Measurements from ENCODE around the gene TMEM39A.

TMEM39A gene

DNA sequence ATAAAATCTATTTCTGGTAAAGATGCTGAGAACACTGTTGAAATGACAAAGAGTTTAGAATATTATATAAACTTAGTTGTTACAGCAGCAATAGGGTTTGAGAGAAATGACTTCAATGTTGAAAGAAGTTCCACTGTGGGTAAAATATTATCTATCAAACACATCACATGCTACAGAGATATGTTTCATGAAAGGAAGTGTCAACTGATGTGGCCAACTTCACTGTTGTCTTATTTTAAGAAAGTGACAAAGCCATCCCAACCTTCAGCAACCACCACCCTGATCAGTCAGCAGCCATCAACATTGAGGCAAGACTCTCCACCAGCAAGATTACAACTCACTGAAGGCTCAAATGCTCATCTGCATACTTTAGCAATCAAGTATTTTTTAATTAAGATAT, 20.2 kb downstream of the TMEM39A start:
- H3K27me3 ChIP-seq (ENCODE audit: control insufficient read depth, insufficient read depth, low read length): no peaks in the 10 kb centered on the region
- H3K36me3 ChIP-seq (ENCODE audit: control insufficient read depth, low read depth, low read length): peaks cover 35% of the 10 kb centered on the region
- H3K27ac ChIP-seq (ENCODE audit: low read length): no peak overlapping the region
- H3K4me3 ChIP-seq (ENCODE audit: low read length): no peak overlapping the region
- no peaks in the 10 kb centered on the region for H3K4me1 ChIP-seq (ENCODE audit: control insufficient read depth, low read depth, low read length)
- no peaks in the 10 kb centered on the region for H3K9me3 ChIP-seq (ENCODE audit: control insufficient read depth, low read depth, low read length)
- no peak overlapping the region for H3K9ac ChIP-seq (ENCODE audit: low read length)

DNA sequence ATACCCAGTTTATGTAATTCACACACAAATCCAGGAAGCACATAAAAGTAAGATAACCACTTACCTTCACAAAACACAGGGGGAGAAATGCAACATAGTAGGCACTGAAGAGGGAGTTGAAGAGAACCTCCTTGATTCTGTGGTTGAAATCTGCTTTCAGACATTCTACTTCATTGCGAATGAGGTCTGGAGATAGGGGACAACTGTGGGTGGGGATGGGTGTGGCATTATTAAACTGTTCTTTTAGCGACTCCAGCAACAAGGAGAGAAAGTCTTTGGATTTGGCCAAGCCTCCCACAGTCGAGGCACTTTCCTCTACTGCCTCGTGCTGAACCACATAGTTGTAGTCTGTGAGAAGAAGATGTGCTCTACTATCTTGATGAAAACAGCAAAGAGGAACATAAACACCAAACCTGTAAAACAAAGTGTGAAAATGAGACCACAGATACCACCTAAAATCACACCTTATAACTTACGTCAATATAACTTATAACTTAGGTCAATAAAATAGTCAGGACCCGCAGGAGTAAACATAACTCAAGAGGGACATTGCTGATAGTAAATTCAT, 25.6 kb downstream of the TMEM39A start:
- no peak overlapping the region for H3K27ac ChIP-seq (ENCODE audit: low read length)
- no peaks in the 10 kb centered on the region for H3K4me1 ChIP-seq (ENCODE audit: control insufficient read depth, low read depth, low read length)
- no peaks in the 10 kb centered on the region for H3K9me3 ChIP-seq (ENCODE audit: control insufficient read depth, low read depth, low read length)
- peaks cover 53% of the 10 kb centered on the region for H3K36me3 ChIP-seq (ENCODE audit: control insufficient read depth, low read depth, low read length)
- no peak overlapping the region for H3K4me3 ChIP-seq (ENCODE audit: low read length)
- no peak overlapping the region for H3K9ac ChIP-seq (ENCODE audit: low read length)
- H3K27me3 ChIP-seq (ENCODE audit: control insufficient read depth, insufficient read depth, low read length): no peaks in the 10 kb centered on the region

DNA sequence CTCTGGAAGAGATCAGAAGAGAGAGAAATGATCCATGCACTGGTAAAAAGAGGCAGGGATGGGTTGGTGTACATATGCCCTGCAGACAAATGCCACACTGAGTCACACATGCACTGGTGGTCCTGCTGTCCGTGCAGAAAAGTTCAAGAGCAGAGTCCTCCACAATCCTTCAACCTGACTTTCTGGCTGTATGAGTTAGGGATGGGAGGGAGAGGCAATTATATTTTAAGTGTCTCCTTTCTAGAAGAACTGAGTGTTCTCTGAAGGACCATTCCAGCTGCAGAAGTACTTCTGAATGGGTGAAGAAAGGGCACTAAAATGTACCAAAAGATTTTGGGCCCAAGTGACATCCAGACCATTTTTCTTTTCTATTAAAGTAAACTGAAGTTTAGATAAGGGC, 26.4 kb downstream of the TMEM39A start:
- Histone ChIP-seq H3K4me3 (ENCODE audit: low read length) (no peak overlapping the region), H3K9me3 (ENCODE audit: control insufficient read depth, low read depth, low read length) (no peaks in the 10 kb centered on the region), H3K27me3 (ENCODE audit: control insufficient read depth, insufficient read depth, low read length) (no peaks in the 10 kb centered on the region), H3K36me3 (ENCODE audit: control insufficient read depth, low read depth, low read length) (peaks cover 51% of the 10 kb centered on the region), H3K9ac (ENCODE audit: low read length) (no peak overlapping the region), H3K27ac (ENCODE audit: low read length) (no peak overlapping the region), H3K4me1 (ENCODE audit: control insufficient read depth, low read depth, low read length) (no peaks in the 10 kb centered on the region)

DNA sequence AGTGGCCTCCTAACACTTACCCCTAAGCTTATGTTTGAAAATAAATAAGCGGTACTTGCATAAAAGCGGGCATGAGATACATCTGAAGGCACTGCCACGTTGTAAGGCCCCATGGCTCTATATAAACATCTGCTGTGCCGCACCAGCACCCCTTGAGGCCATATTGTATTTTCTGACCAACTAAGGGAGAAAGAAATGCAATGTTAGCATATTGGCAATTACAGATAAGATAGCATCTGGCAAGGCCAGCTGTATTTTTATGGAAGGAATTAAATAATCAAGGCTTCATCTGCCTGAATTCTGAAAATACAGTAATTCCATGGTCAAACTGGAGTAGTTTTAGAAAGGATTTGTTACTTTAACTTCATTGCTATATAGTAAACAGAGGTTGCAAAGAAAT, 28.7 kb downstream of the TMEM39A start:
- Histone ChIP-seq H3K9me3 (ENCODE audit: control insufficient read depth, low read depth, low read length) (no peaks in the 10 kb centered on the region), H3K36me3 (ENCODE audit: control insufficient read depth, low read depth, low read length) (peaks cover 70% of the 10 kb centered on the region), H3K4me1 (ENCODE audit: control insufficient read depth, low read depth, low read length) (no peaks in the 10 kb centered on the region), H3K9ac (ENCODE audit: low read length) (no peak overlapping the region), H3K27ac (ENCODE audit: low read length) (no peak overlapping the region), H3K4me3 (ENCODE audit: low read length) (no peak overlapping the region), H3K27me3 (ENCODE audit: control insufficient read depth, insufficient read depth, low read length) (no peaks in the 10 kb centered on the region)

DNA sequence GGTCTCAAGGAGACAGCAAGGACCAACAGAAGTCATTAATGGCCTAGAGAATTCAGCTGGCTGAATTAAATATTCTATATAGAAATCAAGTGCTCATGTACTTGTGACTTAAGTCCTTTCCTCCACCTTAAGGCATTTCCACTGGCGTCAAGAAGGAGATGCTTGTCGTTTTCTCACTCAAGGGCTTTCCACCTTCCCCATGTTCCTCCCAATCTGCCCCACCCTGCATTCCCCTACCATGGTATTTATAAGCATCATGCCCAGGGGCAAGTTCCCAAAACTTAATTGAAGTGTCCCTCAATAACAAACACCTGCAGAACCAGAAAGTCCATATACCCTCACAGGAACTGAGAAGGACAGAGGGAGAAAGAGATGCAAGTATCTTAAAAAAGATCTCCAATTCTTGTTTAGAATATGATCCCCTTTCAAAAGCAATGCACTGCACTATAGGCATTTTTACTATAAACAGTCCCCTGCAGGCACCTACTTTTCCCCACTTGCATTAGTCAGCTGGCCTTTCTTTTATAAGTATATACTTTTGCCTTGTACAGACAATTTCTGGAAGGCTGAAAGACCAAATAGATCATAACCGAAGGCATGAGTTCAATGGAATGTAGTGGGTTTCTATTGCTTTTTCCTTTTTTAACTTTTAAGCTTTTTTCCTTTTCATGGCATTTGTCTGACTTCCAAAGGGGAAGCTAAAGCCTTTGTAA, 29.6 kb downstream of the TMEM39A start:
- Histone ChIP-seq H3K4me3 (ENCODE audit: low read length) (no peak overlapping the region), H3K9ac (ENCODE audit: low read length) (no peak overlapping the region), H3K9me3 (ENCODE audit: control insufficient read depth, low read depth, low read length) (peaks cover 7% of the 10 kb centered on the region), H3K27me3 (ENCODE audit: control insufficient read depth, insufficient read depth, low read length) (no peaks in the 10 kb centered on the region), H3K36me3 (ENCODE audit: control insufficient read depth, low read depth, low read length) (peaks cover 75% of the 10 kb centered on the region), H3K4me1 (ENCODE audit: control insufficient read depth, low read depth, low read length) (no peaks in the 10 kb centered on the region), H3K27ac (ENCODE audit: low read length) (no peak overlapping the region)

GRCh38 chr3:119428538-119428937, 34.9 kb downstream of the TMEM39A start:
- Histone ChIP-seq H3K4me1 (ENCODE audit: control insufficient read depth, low read depth, low read length) (no peaks in the 10 kb centered on the region), H3K9ac (ENCODE audit: low read length) (no peak overlapping the region), H3K27ac (ENCODE audit: low read length) (no peak overlapping the region), H3K4me3 (ENCODE audit: low read length) (no peak overlapping the region), H3K9me3 (ENCODE audit: control insufficient read depth, low read depth, low read length) (peaks cover 42% of the 10 kb centered on the region), H3K36me3 (ENCODE audit: control insufficient read depth, low read depth, low read length) (peaks cover 39% of the 10 kb centered on the region), H3K27me3 (ENCODE audit: control insufficient read depth, insufficient read depth, low read length) (no peaks in the 10 kb centered on the region)

DNA sequence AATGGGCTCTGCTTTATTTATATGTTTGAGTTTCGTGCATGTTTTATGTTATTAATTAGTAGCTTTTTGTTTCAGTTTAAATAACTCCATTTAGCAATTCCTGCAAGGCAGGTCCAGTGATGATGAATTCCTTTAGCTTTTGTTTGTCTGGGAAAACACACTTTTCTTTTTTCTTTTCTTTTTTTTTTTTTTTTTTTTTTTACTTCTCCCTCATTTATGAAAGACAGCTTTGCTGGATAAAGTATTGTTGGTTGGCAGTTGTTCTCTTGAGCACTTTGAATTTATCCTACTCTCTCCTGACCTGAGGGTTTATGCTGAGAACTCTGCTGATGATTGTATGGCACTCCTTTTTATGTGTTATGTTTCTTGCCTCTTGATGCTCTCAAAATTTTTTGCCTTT, 35.7 kb downstream of the TMEM39A start:
- Histone ChIP-seq H3K9ac (ENCODE audit: low read length) (no peak overlapping the region), H3K36me3 (ENCODE audit: control insufficient read depth, low read depth, low read length) (peaks cover 35% of the 10 kb centered on the region), H3K4me1 (ENCODE audit: control insufficient read depth, low read depth, low read length) (no peaks in the 10 kb centered on the region), H3K4me3 (ENCODE audit: low read length) (no peak overlapping the region), H3K27me3 (ENCODE audit: control insufficient read depth, insufficient read depth, low read length) (no peaks in the 10 kb centered on the region), H3K27ac (ENCODE audit: low read length) (no peak overlapping the region), H3K9me3 (ENCODE audit: control insufficient read depth, low read depth, low read length) (peaks cover 42% of the 10 kb centered on the region)

DNA sequence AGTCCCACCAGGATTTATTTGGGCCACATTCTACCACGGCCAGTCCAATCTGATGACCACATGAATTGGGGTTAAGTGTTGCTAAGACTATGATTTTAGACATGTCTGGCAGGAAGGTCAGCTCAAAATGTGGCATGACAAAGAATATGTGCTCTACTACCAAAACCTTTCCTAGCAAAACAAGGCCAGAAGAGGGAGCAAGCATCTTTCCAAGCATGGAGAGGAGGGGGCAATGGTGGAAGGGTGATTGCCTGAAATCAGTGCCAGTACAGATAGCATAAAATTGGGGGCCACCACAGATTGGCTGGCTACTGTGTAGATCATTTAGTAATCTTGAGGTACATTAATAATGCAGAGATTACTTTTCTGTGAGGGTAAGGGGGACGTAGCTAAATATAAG, 43.2 kb downstream of the TMEM39A start:
- no peaks in the 10 kb centered on the region for H3K27me3 ChIP-seq (ENCODE audit: control insufficient read depth, insufficient read depth, low read length)
- no peaks in the 10 kb centered on the region for H3K36me3 ChIP-seq (ENCODE audit: control insufficient read depth, low read depth, low read length)
- H3K9me3 ChIP-seq (ENCODE audit: control insufficient read depth, low read depth, low read length): peaks cover 2% of the 10 kb centered on the region
- no peak overlapping the region for H3K27ac ChIP-seq (ENCODE audit: low read length)
- no peak overlapping the region for H3K9ac ChIP-seq (ENCODE audit: low read length)
- no peaks in the 10 kb centered on the region for H3K4me1 ChIP-seq (ENCODE audit: control insufficient read depth, low read depth, low read length)
- H3K4me3 ChIP-seq (ENCODE audit: low read length): no peak overlapping the region

DNA sequence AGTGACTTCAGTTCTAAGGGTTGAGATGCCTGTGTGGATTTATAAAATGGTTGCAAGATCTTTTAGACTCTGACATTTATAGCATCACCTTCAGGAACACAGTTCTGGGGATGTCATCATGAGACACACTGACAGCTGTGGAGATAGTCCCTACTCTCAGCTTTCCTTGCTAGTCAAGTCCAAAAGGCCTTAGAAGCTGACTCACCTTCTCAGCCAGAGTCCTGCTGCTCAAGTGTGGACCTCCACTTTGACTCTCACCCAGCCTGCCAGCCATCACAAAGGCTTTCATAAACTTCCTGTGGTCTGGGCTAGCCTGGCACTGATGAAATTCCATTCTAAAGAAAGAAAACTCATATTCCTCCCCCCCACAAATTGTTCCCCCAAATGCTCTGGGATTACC, 44.8 kb downstream of the TMEM39A start:
- Histone ChIP-seq H3K36me3 (ENCODE audit: control insufficient read depth, low read depth, low read length) (no peaks in the 10 kb centered on the region), H3K9me3 (ENCODE audit: control insufficient read depth, low read depth, low read length) (no peaks in the 10 kb centered on the region), H3K4me3 (ENCODE audit: low read length) (no peak overlapping the region), H3K27ac (ENCODE audit: low read length) (no peak overlapping the region), H3K9ac (ENCODE audit: low read length) (no peak overlapping the region), H3K27me3 (ENCODE audit: control insufficient read depth, insufficient read depth, low read length) (no peaks in the 10 kb centered on the region), H3K4me1 (ENCODE audit: control insufficient read depth, low read depth, low read length) (no peaks in the 10 kb centered on the region)

GRCh38 chr3:119417771-119418512, 45.5 kb downstream of the TMEM39A start:
- no peak overlapping the region for H3K4me3 ChIP-seq (ENCODE audit: low read length)
- H3K4me1 ChIP-seq (ENCODE audit: control insufficient read depth, low read depth, low read length): no peaks in the 10 kb centered on the region
- no peak overlapping the region for H3K27ac ChIP-seq (ENCODE audit: low read length)
- H3K9ac ChIP-seq (ENCODE audit: low read length): no peak overlapping the region
- H3K27me3 ChIP-seq (ENCODE audit: control insufficient read depth, insufficient read depth, low read length): no peaks in the 10 kb centered on the region
- no peaks in the 10 kb centered on the region for H3K9me3 ChIP-seq (ENCODE audit: control insufficient read depth, low read depth, low read length)
- H3K36me3 ChIP-seq (ENCODE audit: control insufficient read depth, low read depth, low read length): no peaks in the 10 kb centered on the region

DNA sequence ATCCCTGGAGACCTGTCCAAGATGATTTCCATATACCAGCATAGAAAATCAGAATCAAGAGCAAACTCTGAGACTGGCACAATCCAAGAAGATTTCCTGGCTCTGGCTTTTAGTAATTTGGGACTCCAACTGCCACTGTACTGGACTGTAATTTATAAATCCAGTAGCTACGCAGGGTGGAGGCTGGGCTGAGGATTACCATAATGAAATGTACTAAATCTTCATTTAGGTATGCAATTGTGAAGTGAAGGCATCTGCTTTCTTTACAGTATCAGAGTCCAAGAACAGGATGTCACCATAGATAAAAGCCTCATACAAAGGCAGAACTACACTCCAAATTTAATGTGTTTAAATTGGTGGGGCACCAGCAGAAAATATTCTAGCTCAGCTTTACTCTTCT, 46.5 kb downstream of the TMEM39A start:
- no peaks in the 10 kb centered on the region for H3K27me3 ChIP-seq (ENCODE audit: control insufficient read depth, insufficient read depth, low read length)
- H3K4me3 ChIP-seq (ENCODE audit: low read length): no peak overlapping the region
- H3K36me3 ChIP-seq (ENCODE audit: control insufficient read depth, low read depth, low read length): no peaks in the 10 kb centered on the region
- H3K4me1 ChIP-seq (ENCODE audit: control insufficient read depth, low read depth, low read length): no peaks in the 10 kb centered on the region
- H3K9me3 ChIP-seq (ENCODE audit: control insufficient read depth, low read depth, low read length): no peaks in the 10 kb centered on the region
- H3K27ac ChIP-seq (ENCODE audit: low read length): no peak overlapping the region
- no peak overlapping the region for H3K9ac ChIP-seq (ENCODE audit: low read length)
